ENCODE measurements around the gene GNS. TPM values are rescaled to one million over a fixed set of nuclear protein-coding genes. Genes with fewer than 3 reads are reported as not detected.
A peak's percentile ranks its signal among the peaks of the same experiment; 100 is the strongest.

Gene GNS
- 139 and 146 TPM in 2 replicates for total RNA-seq (2014; rRNA removed; shearing (Covaris generic))

GRCh38 chr12:64759035-64759894 is at the start of gene GNS:
GNS (minus strand) TSS chr12:64759406; CDS start chr12:64759276, 130 bp downstream.
- DNase-seq (ENCODE audit: low spot score) = peak; percentile 79

GRCh38 chr12:64808110-64808509 is 48.9 kb upstream of the GNS start:
- no peak for DNase-seq (ENCODE audit: low spot score)

DNA sequence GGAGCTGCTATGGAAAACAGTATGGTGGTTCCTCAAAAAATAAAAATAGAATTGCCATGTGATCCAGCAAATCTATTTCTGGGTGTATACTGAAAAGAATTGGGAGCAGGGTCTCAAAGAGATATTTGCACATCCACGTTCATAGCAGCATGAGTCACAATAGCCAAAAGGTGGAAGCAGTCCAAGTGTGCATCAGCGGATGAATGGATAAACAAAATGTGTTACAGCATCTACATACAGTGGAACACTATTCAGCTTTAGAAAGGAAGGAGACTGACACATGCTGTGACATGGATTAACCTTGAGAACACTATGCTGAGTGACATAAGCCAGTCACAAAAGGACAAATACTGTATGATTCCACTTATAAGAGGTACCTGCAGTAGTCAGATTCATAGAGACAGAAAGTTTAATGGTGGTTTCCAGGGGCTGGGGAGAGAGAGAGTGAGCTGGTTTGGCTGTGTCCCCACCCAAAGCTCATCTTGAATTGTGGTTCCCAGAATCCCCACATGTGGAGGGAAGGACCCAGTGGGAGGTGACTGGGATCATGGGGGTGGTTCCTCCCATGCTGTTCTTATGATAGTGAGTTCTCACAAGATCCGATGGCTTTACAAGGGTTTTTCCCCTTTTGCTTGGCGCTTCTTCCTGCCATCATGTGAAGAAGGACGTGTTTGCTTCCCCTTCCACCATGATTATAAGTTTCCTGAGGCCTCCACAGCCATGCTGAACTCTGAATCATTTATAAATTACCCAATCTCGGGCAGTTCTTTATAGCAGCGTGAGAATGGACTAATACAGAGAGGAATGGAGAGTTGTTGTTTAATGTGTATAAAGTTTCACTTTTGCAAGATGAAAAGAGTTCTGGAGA is 47.6 kb upstream of the GNS start:
- DNase-seq (ENCODE audit: low spot score) = peak; percentile 17

GRCh38 chr12:64806173-64806572 is 47.0 kb upstream of the GNS start:
- no peak for DNase-seq (ENCODE audit: low spot score)

GRCh38 chr12:64802180-64802775 is 43.1 kb upstream of the GNS start:
- DNase-seq (ENCODE audit: low spot score) = peak; percentile 63

- DNase-seq (ENCODE audit: low spot score) = no peak
Measured at GRCh38 chr12:64801381-64801780, 42.2 kb upstream of the GNS start.

DNA sequence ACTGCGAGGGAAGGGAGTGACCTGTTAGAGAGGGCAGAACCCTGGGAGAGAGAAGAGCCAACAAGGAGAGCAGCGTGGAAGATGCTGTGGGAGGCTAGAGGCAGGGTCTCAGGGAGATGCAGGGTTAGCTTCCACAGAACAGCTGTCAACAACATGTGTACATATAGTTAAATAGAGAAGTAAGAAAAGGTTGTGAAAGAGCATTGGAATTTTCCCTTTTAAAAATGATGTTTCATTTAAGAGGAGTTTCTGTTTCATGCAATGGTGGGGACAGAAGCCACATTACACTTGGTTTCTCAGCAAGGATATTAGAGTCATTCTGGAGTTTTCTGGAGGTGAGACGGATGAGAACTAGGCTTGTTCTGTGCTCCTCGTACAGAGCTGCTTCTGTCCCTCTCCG is 41.4 kb upstream of the GNS start:
- no peak for DNase-seq (ENCODE audit: low spot score)

- no peak for DNase-seq (ENCODE audit: low spot score)
Measured at GRCh38 chr12:64798165-64798564, 39.0 kb upstream of the GNS start.

- no peak for DNase-seq (ENCODE audit: low spot score)
Measured at GRCh38 chr12:64797156-64797555, 38.0 kb upstream of the GNS start.

- peak; percentile 86 for DNase-seq (ENCODE audit: low spot score)
Measured at GRCh38 chr12:64796205-64796845, 37.1 kb upstream of the GNS start.

DNA sequence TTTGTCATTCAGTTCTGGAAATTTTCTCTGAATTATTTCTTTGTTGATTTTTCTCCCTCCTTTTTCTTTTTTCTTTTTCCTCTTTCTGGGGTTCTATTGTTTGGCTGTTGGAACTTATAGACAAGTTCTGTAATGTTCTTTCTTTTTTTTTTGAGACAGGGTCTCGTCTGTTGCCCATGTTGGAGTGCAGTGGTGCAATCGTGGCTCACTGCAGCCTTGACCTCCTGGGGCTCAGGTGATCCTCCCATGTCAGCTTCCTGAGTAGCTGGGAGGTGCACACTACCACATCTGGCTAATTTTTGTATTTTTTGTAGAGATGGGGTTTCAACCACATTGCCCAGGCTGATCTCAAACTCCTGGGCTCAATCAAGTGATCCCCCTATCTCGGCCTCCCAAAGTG is 35.1 kb upstream of the GNS start:
- no peak for DNase-seq (ENCODE audit: low spot score)

DNA sequence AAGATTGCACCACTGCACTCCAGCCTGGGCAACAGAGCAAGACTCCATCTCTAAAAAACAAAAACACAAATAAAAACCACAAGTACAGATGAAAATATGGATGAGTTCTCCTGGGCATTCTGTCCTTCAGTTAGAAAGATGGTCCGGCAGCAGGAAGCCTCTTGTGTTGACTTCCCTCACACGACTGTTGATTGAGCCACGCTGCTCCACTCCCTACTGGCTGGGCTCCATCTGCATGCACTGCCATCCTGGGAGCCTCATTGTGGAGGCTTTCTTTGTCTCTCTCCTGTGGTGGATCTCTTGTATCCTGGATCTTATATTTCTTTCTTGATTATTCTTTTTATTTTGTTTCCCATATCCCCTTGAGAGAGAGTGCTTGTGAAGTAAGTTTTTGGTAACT is 34.4 kb upstream of the GNS start:
- no peak for DNase-seq (ENCODE audit: low spot score)

DNA sequence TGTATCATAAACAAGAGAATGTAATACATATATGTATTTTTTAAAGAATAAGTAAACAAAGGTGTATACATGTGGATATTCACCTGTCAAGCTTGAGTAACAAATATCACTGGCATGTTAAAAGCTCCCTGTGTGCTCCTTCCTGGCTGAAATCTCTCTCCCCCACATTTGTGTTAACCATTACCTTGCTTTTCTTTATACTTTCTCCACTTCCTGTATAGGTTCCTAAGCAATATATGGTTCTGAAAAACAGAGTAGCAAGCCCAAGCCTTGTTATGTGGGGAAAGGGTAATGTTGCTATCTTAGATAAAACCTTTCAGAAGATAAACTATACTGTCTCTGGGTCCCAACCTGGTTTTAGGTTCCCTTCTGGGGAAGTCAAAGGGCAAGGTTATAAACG is 32.9 kb upstream of the GNS start:
- no peak for DNase-seq (ENCODE audit: low spot score)

GRCh38 chr12:64791036-64791435 is 31.8 kb upstream of the GNS start:
- DNase-seq (ENCODE audit: low spot score) = no peak

DNA sequence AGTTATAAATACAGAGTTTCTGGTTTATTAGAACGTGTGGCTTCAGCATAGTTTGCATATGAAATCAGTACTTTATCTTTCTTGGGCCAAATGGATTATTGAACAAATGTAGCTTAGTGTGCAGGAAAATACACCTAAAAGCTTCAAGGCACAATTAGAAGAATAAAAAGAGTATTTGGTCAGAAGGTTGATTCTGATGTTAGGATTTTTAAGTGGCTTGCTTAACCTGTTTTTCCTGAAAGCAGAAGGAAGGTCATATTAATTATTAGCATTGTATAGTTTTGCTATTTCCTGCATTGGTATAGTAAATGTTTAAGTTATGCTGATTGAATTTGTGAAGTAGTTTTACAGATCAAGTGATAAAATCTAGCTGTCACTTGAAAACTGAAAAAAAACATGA is 31.0 kb upstream of the GNS start:
- DNase-seq (ENCODE audit: low spot score) = no peak

GRCh38 chr12:64785838-64786237 is 26.6 kb upstream of the GNS start:
- no peak for DNase-seq (ENCODE audit: low spot score)

DNA sequence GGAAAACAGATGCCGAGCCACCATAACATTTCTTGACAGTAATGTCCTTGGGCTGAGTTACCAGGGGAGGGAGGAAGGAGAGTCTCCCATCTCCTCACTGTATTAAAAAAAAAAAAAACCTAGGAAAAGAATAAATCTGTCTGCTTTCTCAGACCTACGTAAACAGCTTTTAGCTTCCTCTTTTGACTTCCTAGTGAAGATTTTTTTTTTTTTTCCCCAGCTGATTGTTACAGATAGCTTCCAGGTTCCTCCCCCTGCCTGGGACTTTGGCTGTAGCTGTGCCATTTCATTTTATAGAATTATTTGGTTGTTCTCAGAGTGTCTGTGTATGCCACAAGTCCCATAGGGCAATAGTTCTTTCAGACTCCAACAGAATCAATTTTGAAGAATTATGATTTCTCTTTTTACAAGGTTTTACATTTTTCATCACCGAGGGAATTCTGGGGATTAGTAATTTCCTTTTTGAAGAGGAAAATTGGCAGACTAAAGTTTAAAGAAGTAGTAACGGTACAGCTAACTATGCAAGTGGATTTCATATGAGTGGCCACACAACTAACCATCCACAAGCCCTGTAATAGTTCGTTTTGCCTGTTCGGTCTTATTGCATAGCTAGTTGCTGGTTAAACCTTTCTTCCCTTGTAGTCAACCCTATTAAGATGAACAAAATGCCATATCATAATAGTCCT is 23.1 kb upstream of the GNS start:
- DNase-seq (ENCODE audit: low spot score) = no peak

GRCh38 chr12:64781280-64782190 is 22.3 kb upstream of the GNS start:
- DNase-seq (ENCODE audit: low spot score) = no peak

- no peak for DNase-seq (ENCODE audit: low spot score)
Measured at GRCh38 chr12:64780531-64781279, 21.5 kb upstream of the GNS start.

Data from A172 (cell line).